Adrenal gland (tissue), 5 donors: ENCODE results near the gene TSPAN9.

Experiments
- POLR2A ChIP-seq, 2 donors: fragments of 450-650 bp; IDR thresholded peaks; one replicate each; pipeline ENCODE4 v1.6.1; 2017; ENCODE audit warnings: antibody characterized with exemption in 2 of 2, mild to moderate bottlenecking in 2 of 2, moderate library complexity in 1 of 2
- TF ChIP-seq, protein P1 (sequence below), 6 experiments: fragments of 450-650 bp in 4 of 6; fragments of 200-600 bp in 2 of 6; sonication (generic) in 1 of 6; IDR thresholded peaks; 1 replicate in 5 of 6; 2 replicates in 1 of 6; pipeline versions ENCODE4 v1.5.1 to v1.8.0; 2016 to 2021; ENCODE audit warnings: antibody characterized with exemption in 6 of 6, mild to moderate bottlenecking in 2 of 6, moderate library complexity in 1 of 6
- donor health status: DM: no; HTN: no; CAD: no.

DNA sequence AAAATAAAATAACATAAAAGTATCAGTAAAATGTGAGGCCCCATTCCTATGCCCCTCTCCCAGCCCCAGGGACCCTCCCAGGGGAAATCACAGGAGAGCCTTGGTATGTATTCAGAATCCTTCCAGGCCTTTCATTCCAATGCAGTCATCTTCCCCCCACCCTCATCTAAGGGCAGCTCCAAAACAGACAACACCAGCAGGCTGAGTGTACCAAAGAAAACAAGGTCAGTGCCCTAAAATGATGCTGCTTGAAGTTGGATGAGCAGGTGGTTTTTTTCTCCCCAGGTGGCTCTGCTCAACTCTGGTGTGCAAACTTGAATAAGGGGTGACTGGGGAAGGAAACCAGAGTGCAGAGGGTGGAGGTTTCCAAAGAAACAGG is 56.2 kb downstream of the TSPAN9 start:
- TF ChIP-seq, protein P1, sequence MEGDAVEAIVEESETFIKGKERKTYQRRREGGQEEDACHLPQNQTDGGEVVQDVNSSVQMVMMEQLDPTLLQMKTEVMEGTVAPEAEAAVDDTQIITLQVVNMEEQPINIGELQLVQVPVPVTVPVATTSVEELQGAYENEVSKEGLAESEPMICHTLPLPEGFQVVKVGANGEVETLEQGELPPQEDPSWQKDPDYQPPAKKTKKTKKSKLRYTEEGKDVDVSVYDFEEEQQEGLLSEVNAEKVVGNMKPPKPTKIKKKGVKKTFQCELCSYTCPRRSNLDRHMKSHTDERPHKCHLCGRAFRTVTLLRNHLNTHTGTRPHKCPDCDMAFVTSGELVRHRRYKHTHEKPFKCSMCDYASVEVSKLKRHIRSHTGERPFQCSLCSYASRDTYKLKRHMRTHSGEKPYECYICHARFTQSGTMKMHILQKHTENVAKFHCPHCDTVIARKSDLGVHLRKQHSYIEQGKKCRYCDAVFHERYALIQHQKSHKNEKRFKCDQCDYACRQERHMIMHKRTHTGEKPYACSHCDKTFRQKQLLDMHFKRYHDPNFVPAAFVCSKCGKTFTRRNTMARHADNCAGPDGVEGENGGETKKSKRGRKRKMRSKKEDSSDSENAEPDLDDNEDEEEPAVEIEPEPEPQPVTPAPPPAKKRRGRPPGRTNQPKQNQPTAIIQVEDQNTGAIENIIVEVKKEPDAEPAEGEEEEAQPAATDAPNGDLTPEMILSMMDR (IDR thresholded peaks at IDR 0.05): no peak
- TF ChIP-seq POLR2A (IDR thresholded peaks at IDR 0.05): no peak
